IPS-20b (cell line): Measurements from ENCODE around the gene CDK14.

Source experiments
- H3K27ac ChIP-seq: one replicate; pipeline ENCODE4 v1.5.1; 2013; ENCODE audit warnings: low read length
- H3K27me3 ChIP-seq: 2 replicates; pipeline ENCODE4 v1.6.1; 2013; ENCODE audit warnings: mild to moderate bottlenecking, low read length, inconsistent platforms; ENCODE audit not compliant: insufficient read depth
- H3K36me3 ChIP-seq: 2 replicates; pipeline ENCODE4 v1.6.1; 2013; ENCODE audit warnings: low read depth, mild to moderate bottlenecking, inconsistent platforms, low read length, moderate library complexity; ENCODE audit not compliant: insufficient read depth
- H3K4me1 ChIP-seq: 2 replicates; pipeline ENCODE4 v1.6.1; 2013; ENCODE audit warnings: mild to moderate bottlenecking, control low read depth, inconsistent platforms, low read length, moderate library complexity; ENCODE audit not compliant: insufficient read depth
- H3K4me3 ChIP-seq: 2 replicates; pipeline ENCODE4 v1.5.1; 2013; ENCODE audit warnings: mild to moderate bottlenecking, low read length, inconsistent platforms
- H3K9ac ChIP-seq: 2 replicates; pipeline ENCODE4 v1.6.1; 2013; ENCODE audit warnings: low read depth, mild to moderate bottlenecking, inconsistent platforms, low read length, moderate library complexity
- H3K9me3 ChIP-seq: 2 replicates; pipeline ENCODE4 v1.6.1; 2013; ENCODE audit warnings: mild to moderate bottlenecking, low read depth, low read length, inconsistent platforms; ENCODE audit not compliant: insufficient read depth

CDK14 gene

GRCh38 chr7:91064052-91064451 is 467.9 kb downstream of the CDK14 start:
- H3K36me3 ChIP-seq = no peaks in the 10 kb centered on the region
- peaks cover 4% of the 10 kb centered on the region; the same call in 1 of the 2 replicates for H3K4me1 ChIP-seq
- H3K9ac ChIP-seq = no peak overlapping the region
- no peak overlapping the region for H3K27ac ChIP-seq
- no peaks in the 10 kb centered on the region for H3K27me3 ChIP-seq
- no peaks in the 10 kb centered on the region for H3K9me3 ChIP-seq
- no peak overlapping the region for H3K4me3 ChIP-seq

- no peak overlapping the region for H3K9ac ChIP-seq
- no peaks in the 10 kb centered on the region for H3K36me3 ChIP-seq
- H3K27me3 ChIP-seq = no peaks in the 10 kb centered on the region
- H3K27ac ChIP-seq = no peak overlapping the region
- peaks cover 4% of the 10 kb centered on the region; the same call in 1 of the 2 replicates for H3K4me1 ChIP-seq
- H3K9me3 ChIP-seq = no peaks in the 10 kb centered on the region
- no peak overlapping the region for H3K4me3 ChIP-seq
These were observed 468.8 kb downstream of the CDK14 start for GRCh38 chr7:91064938-91065337.

GRCh38 chr7:91066627-91067026 is 470.5 kb downstream of the CDK14 start:
- H3K27ac ChIP-seq = no peak overlapping the region
- no peaks in the 10 kb centered on the region for H3K9me3 ChIP-seq
- no peaks in the 10 kb centered on the region for H3K36me3 ChIP-seq
- no peak overlapping the region for H3K9ac ChIP-seq
- no peaks in the 10 kb centered on the region for H3K27me3 ChIP-seq
- no peak overlapping the region for H3K4me3 ChIP-seq
- H3K4me1 ChIP-seq = peaks cover 4% of the 10 kb centered on the region; the same call in 1 of the 2 replicates

- Histone ChIP-seq H3K4me1 (peaks cover 4% of the 10 kb centered on the region; the same call in 1 of the 2 replicates), H3K4me3 (no peak overlapping the region), H3K27me3 (no peaks in the 10 kb centered on the region), H3K27ac (no peak overlapping the region), H3K36me3 (no peaks in the 10 kb centered on the region), H3K9ac (no peak overlapping the region), H3K9me3 (no peaks in the 10 kb centered on the region)
These were observed 471.1 kb downstream of the CDK14 start for GRCh38 chr7:91067242-91067641.

- Histone ChIP-seq H3K4me3 (no peak overlapping the region), H3K9ac (no peak overlapping the region), H3K27me3 (no peaks in the 10 kb centered on the region), H3K27ac (no peak overlapping the region), H3K4me1 (peaks cover 4% of the 10 kb centered on the region; the same call in 1 of the 2 replicates), H3K36me3 (no peaks in the 10 kb centered on the region), H3K9me3 (no peaks in the 10 kb centered on the region)
These were observed 472.1 kb downstream of the CDK14 start for GRCh38 chr7:91068136-91068795.

GRCh38 chr7:91069146-91069545 is 473.0 kb downstream of the CDK14 start:
- Histone ChIP-seq H3K36me3 (no peaks in the 10 kb centered on the region), H3K27me3 (no peaks in the 10 kb centered on the region), H3K9me3 (no peaks in the 10 kb centered on the region), H3K9ac (no peak overlapping the region), H3K4me3 (no peak overlapping the region), H3K27ac (no peak overlapping the region), H3K4me1 (peaks cover 4% of the 10 kb centered on the region; the same call in 1 of the 2 replicates)

GRCh38 chr7:91079487-91079886 is 483.4 kb downstream of the CDK14 start:
- Histone ChIP-seq H3K9ac (no peak overlapping the region), H3K27me3 (no peaks in the 10 kb centered on the region), H3K4me1 (no peaks in the 10 kb centered on the region), H3K9me3 (no peaks in the 10 kb centered on the region), H3K4me3 (no peak overlapping the region), H3K36me3 (no peaks in the 10 kb centered on the region), H3K27ac (no peak overlapping the region)

- H3K9ac ChIP-seq = no peak overlapping the region
- H3K9me3 ChIP-seq = no peaks in the 10 kb centered on the region
- no peaks in the 10 kb centered on the region for H3K27me3 ChIP-seq
- H3K36me3 ChIP-seq = no peaks in the 10 kb centered on the region
- no peak overlapping the region for H3K4me3 ChIP-seq
- H3K27ac ChIP-seq = no peak overlapping the region
- H3K4me1 ChIP-seq = no peaks in the 10 kb centered on the region
These were observed 484.2 kb downstream of the CDK14 start for GRCh38 chr7:91080351-91080750.

GRCh38 chr7:91082038-91082437 is 485.9 kb downstream of the CDK14 start:
- no peaks in the 10 kb centered on the region for H3K4me1 ChIP-seq
- H3K4me3 ChIP-seq = no peak overlapping the region
- no peaks in the 10 kb centered on the region for H3K36me3 ChIP-seq
- H3K27me3 ChIP-seq = no peaks in the 10 kb centered on the region
- H3K9ac ChIP-seq = no peak overlapping the region
- no peak overlapping the region for H3K27ac ChIP-seq
- no peaks in the 10 kb centered on the region for H3K9me3 ChIP-seq

- Histone ChIP-seq H3K9ac (no peak overlapping the region), H3K27ac (no peak overlapping the region), H3K36me3 (no peaks in the 10 kb centered on the region), H3K9me3 (no peaks in the 10 kb centered on the region), H3K27me3 (no peaks in the 10 kb centered on the region), H3K4me3 (no peak overlapping the region), H3K4me1 (no peaks in the 10 kb centered on the region)
These were observed 486.9 kb downstream of the CDK14 start for GRCh38 chr7:91082852-91083495.

- H3K27me3 ChIP-seq = no peaks in the 10 kb centered on the region
- H3K4me3 ChIP-seq = no peak overlapping the region
- H3K9ac ChIP-seq = no peak overlapping the region
- no peaks in the 10 kb centered on the region for H3K36me3 ChIP-seq
- no peaks in the 10 kb centered on the region for H3K4me1 ChIP-seq
- H3K27ac ChIP-seq = no peak overlapping the region
- no peaks in the 10 kb centered on the region for H3K9me3 ChIP-seq
These were observed 487.9 kb downstream of the CDK14 start for GRCh38 chr7:91083855-91084644.
